WERI-Rb-1 (cell line): ENCODE results near the gene MYLK.

Source experiments
- DNase-seq: peaks from one replicate; pipeline ENCODE4 v3.0.0-alpha.2; 2020
- H3K27ac ChIP-seq: fragments of 250-450 bp; sonication (Bioruptor Pico); 2 replicates; pipeline ENCODE4 v1.5.1; 2020; ENCODE audit warnings: mild to moderate bottlenecking, moderate library complexity
- H3K27me3 ChIP-seq: fragments of 250-450 bp; sonication (Bioruptor Pico); 2 replicates; pipeline ENCODE4 v1.5.1; 2021; ENCODE audit warnings: mild to moderate bottlenecking, low read depth, moderate library complexity; ENCODE audit not compliant: insufficient read depth, severe bottlenecking
- H3K36me3 ChIP-seq: fragments of 250-450 bp; sonication (Bioruptor Pico); 2 replicates; pipeline ENCODE4 v1.5.1; 2020; ENCODE audit warnings: mild to moderate bottlenecking, moderate library complexity
- H3K4me3 ChIP-seq: 2 replicates; pipeline ENCODE4 v1.5.1; 2011; ENCODE audit warnings: low read depth, mild to moderate bottlenecking, control low read depth, low read length
- H3K9me3 ChIP-seq: fragments of 250-450 bp; sonication (Bioruptor Pico); 2 replicates; pipeline ENCODE4 v1.5.1; 2021; ENCODE audit warnings: mild to moderate bottlenecking, moderate library complexity; ENCODE audit not compliant: severe bottlenecking
- CTCF ChIP-seq: IDR thresholded peaks from 2 replicates; pipeline ENCODE4 v1.5.1; 2011; ENCODE audit warnings: low read depth, mild to moderate bottlenecking, control low read depth, inconsistent platforms, low read length

Gene MYLK

GRCh38 chr3:123642182-123642956 is 241.8 kb downstream of the MYLK start:
- no peak overlapping the region for H3K27ac ChIP-seq
- peak; percentile 86 for DNase-seq
- no peaks in the 10 kb centered on the region for H3K36me3 ChIP-seq
- no peaks in the 10 kb centered on the region for H3K27me3 ChIP-seq
- no peak overlapping the region for H3K4me3 ChIP-seq
- no peaks in the 10 kb centered on the region for H3K9me3 ChIP-seq
- TF ChIP-seq CTCF: peak; percentile 89

- no peak overlapping the region for H3K4me3 ChIP-seq
- H3K27me3 ChIP-seq: no peaks in the 10 kb centered on the region
- no peaks in the 10 kb centered on the region for H3K36me3 ChIP-seq
- no peaks in the 10 kb centered on the region for H3K9me3 ChIP-seq
- TF ChIP-seq CTCF: no peak
- no peak for DNase-seq
- no peak overlapping the region for H3K27ac ChIP-seq
These were observed 242.6 kb downstream of the MYLK start for GRCh38 chr3:123641505-123641904.

- no peaks in the 10 kb centered on the region for H3K27me3 ChIP-seq
- H3K9me3 ChIP-seq: no peaks in the 10 kb centered on the region
- no peak overlapping the region for H3K4me3 ChIP-seq
- TF ChIP-seq CTCF: no peak
- no peak for DNase-seq
- no peak overlapping the region for H3K27ac ChIP-seq
- H3K36me3 ChIP-seq: no peaks in the 10 kb centered on the region
These were observed 243.2 kb downstream of the MYLK start for GRCh38 chr3:123640740-123641462.

- H3K27ac ChIP-seq: no peak overlapping the region
- no peaks in the 10 kb centered on the region for H3K9me3 ChIP-seq
- H3K27me3 ChIP-seq: no peaks in the 10 kb centered on the region
- no peak overlapping the region for H3K4me3 ChIP-seq
- TF ChIP-seq CTCF: no peak
- no peak for DNase-seq
- no peaks in the 10 kb centered on the region for H3K36me3 ChIP-seq
These were observed 243.8 kb downstream of the MYLK start for GRCh38 chr3:123640311-123640710.

- H3K4me3 ChIP-seq: no peak overlapping the region
- H3K27me3 ChIP-seq: no peaks in the 10 kb centered on the region
- TF ChIP-seq CTCF: no peak
- no peaks in the 10 kb centered on the region for H3K36me3 ChIP-seq
- DNase-seq: no peak
- no peak overlapping the region for H3K27ac ChIP-seq
- no peaks in the 10 kb centered on the region for H3K9me3 ChIP-seq
These were observed 245.0 kb downstream of the MYLK start for GRCh38 chr3:123638936-123639689.
